Measurements from ENCODE around the gene DNLZ. TPM values are rescaled to one million over a fixed set of nuclear protein-coding genes. Genes with fewer than 3 reads are reported as not detected.

The DNLZ gene
- total RNA-seq = 14.5 and 17.4 TPM in 2 replicates

GRCh38 chr9:136363106-136363948 is at the start of gene DNLZ:
DNLZ (minus strand) TSS chr9:136363744; CDS start chr9:136363714, 30 bp downstream.
- peak; percentile 82 for DNase-seq (ENCODE audit: low read depth)
- Histone ChIP-seq H3K36me3 (ENCODE audit: control insufficient read depth, insufficient read depth, low read length) (peaks cover 3% of the 10 kb centered on the region), H3K27me3 (ENCODE audit: control insufficient read depth, insufficient read depth, low read length) (no peaks in the 10 kb centered on the region), H3K4me3 (ENCODE audit: low read depth, low read length) (peak within 1 kb of the TSS; percentile 70)
- no peak for FAIRE-seq
- TF ChIP-seq, protein P1, sequence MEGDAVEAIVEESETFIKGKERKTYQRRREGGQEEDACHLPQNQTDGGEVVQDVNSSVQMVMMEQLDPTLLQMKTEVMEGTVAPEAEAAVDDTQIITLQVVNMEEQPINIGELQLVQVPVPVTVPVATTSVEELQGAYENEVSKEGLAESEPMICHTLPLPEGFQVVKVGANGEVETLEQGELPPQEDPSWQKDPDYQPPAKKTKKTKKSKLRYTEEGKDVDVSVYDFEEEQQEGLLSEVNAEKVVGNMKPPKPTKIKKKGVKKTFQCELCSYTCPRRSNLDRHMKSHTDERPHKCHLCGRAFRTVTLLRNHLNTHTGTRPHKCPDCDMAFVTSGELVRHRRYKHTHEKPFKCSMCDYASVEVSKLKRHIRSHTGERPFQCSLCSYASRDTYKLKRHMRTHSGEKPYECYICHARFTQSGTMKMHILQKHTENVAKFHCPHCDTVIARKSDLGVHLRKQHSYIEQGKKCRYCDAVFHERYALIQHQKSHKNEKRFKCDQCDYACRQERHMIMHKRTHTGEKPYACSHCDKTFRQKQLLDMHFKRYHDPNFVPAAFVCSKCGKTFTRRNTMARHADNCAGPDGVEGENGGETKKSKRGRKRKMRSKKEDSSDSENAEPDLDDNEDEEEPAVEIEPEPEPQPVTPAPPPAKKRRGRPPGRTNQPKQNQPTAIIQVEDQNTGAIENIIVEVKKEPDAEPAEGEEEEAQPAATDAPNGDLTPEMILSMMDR (IDR thresholded peaks at IDR 0.05; ENCODE audit: insufficient read depth, low read length, severe bottlenecking) = peak; percentile 90

GRCh38 chr9:136412962-136413361 is 49.4 kb upstream of the DNLZ start:
- FAIRE-seq = peak; percentile 43
- TF ChIP-seq, protein P1 (IDR thresholded peaks at IDR 0.05; ENCODE audit: insufficient read depth, low read length, severe bottlenecking) = no peak
- H3K27me3 ChIP-seq (ENCODE audit: control insufficient read depth, insufficient read depth, low read length) = no peaks in the 10 kb centered on the region
- no peak overlapping the region for H3K4me3 ChIP-seq (ENCODE audit: low read depth, low read length)
- H3K36me3 ChIP-seq (ENCODE audit: control insufficient read depth, insufficient read depth, low read length) = peaks cover 33% of the 10 kb centered on the region
- DNase-seq (ENCODE audit: low read depth) = no peak

DNA sequence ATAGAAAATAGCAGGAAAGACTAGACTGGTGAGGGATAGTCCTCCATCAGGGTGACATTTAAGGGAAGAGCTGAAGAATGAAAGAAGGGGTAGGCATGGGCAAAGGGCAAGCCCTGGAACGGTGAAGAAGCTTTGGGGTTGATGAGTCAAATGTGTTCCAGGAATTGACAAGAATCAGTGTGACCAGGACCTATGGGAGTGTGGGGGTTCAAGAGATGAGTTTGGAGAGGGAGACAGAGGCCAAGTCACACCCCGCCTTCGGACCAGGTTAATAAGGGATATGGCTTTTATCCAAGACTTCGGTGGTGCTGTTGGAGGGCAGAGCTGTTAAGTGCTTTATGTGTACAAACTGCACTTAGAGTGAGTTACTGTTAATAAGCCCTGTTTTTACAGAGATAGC is 47.8 kb upstream of the DNLZ start:
- DNase-seq (ENCODE audit: low read depth) (no peak), FAIRE-seq (no peak)
- Histone ChIP-seq H3K36me3 (ENCODE audit: control insufficient read depth, insufficient read depth, low read length) (peaks cover 36% of the 10 kb centered on the region), H3K4me3 (ENCODE audit: low read depth, low read length) (peak overlapping the region; percentile 96), H3K27me3 (ENCODE audit: control insufficient read depth, insufficient read depth, low read length) (no peaks in the 10 kb centered on the region)
- TF ChIP-seq, protein P1 (IDR thresholded peaks at IDR 0.05; ENCODE audit: insufficient read depth, low read length, severe bottlenecking) = no peak

GRCh38 chr9:136410500-136411287 is 47.1 kb upstream of the DNLZ start, which contains the start of the genes ENTR1 and PMPCA:
ENTR1 (minus strand) TSS chr9:136410614; CDS start chr9:136410397, 217 bp downstream.
PMPCA (plus strand) TSS chr9:136410658; CDS start chr9:136410669, 11 bp downstream.
- Histone ChIP-seq H3K4me3 (ENCODE audit: low read depth, low read length) (peak within 1 kb of the TSS; percentile 96), H3K27me3 (ENCODE audit: control insufficient read depth, insufficient read depth, low read length) (no peaks in the 10 kb centered on the region), H3K36me3 (ENCODE audit: control insufficient read depth, insufficient read depth, low read length) (peaks cover 31% of the 10 kb centered on the region)
- FAIRE-seq = no peak
- peak; percentile 75 for DNase-seq (ENCODE audit: low read depth)
- TF ChIP-seq, protein P1 (IDR thresholded peaks at IDR 0.05; ENCODE audit: insufficient read depth, low read length, severe bottlenecking) = no peak

DNA sequence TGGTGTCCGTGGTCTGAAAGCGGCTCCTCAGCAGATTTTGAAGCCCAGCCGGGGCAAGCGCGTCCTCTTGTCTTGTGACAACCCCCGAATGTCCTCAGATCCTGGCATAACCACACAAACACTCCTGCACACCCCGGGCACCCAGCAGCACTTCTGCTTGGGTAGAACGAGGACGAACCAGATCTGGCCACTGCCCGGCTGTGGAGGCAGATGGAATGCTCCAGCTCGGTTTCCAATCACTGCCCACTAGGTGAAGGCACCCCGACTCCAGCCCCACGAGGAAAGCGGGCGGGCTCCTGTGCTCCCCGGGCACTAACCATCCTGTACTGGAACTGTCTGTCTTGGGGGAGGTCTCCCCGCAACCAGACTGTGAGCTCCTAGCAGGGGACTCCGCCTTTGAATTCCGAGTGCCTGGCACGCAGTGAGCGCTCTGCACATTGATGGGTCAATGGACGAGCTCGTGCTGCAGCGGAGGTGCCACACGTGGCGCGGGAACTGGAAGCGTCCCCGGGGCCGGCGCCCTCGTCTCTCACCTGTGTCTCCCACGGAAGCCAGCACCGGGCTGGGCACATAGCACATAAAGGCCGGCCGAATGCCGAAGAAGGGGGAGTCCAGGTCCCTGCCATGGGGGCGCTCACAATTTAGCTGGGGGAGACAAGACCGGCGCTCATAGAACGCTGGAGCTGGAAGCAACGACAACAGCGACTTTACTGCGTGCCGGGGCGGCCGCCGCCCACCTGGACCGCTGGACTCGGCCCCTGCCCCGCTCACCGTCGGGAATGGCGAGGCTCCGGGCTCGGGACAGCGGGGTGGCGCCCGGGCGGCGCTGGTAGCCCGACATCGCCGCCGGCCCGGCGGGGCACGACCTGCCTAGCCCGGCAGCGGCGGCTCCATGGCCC is 46.3 kb upstream of the DNLZ start:
- no peaks in the 10 kb centered on the region for H3K27me3 ChIP-seq (ENCODE audit: control insufficient read depth, insufficient read depth, low read length)
- peak; percentile 7 for DNase-seq (ENCODE audit: low read depth)
- FAIRE-seq = no peak
- peak overlapping the region; percentile 96 for H3K4me3 ChIP-seq (ENCODE audit: low read depth, low read length)
- peaks cover 37% of the 10 kb centered on the region for H3K36me3 ChIP-seq (ENCODE audit: control insufficient read depth, insufficient read depth, low read length)
- TF ChIP-seq, protein P1 (IDR thresholded peaks at IDR 0.05; ENCODE audit: insufficient read depth, low read length, severe bottlenecking) = peak; percentile 1

All from bronchial epithelial cell (primary cell).